Hepatocyte (in vitro differentiated cells): ENCODE data around the gene OTOP2.

Experiments
- CTCF ChIP-seq: fragments of 200-600 bp; sonication (generic); IDR thresholded peaks from 2 replicates; pipeline ENCODE4 v1.5.1; 2016; ENCODE audit warnings: antibody characterized with exemption, mild to moderate bottlenecking; ENCODE audit not compliant: poor library complexity
- EZH2 ChIP-seq: fragments of 200-600 bp; sonication (generic); IDR thresholded peaks from 2 replicates; pipeline ENCODE4 v1.6.1; 2016; ENCODE audit warnings: antibody characterized with exemption, mild to moderate bottlenecking, borderline replicate concordance
- EZH2phosphoT487 ChIP-seq: fragments of 200-600 bp; sonication (generic); IDR thresholded peaks from one replicate; pipeline ENCODE4 v1.6.1; 2018; ENCODE audit warnings: antibody characterized with exemption, mild to moderate bottlenecking, low read depth, moderate library complexity; ENCODE audit not compliant: unreplicated experiment, severe bottlenecking

- TF ChIP-seq CTCF = no peak
- TF ChIP-seq EZH2 = no peak
- TF ChIP-seq EZH2phosphoT487 = no peak
Measured at GRCh38 chr17:74951065-74951464, 27.0 kb downstream of the OTOP2 start.
